ENCODE measurements around the gene TMEM163. TPM values are rescaled to one million over a fixed set of nuclear protein-coding genes. Genes with fewer than 3 reads are reported as not detected.

The TMEM163 gene
- polyA plus RNA-seq, 1 donor from 2014 or later: 3.5 TPM

- H4K20me1 ChIP-seq (ENCODE audit: insufficient read depth): no peaks in the 10 kb centered on the region
- no peak overlapping the region for H3K4me3 ChIP-seq (ENCODE audit: low read length)
- H3K79me2 ChIP-seq (replicated peaks; ENCODE audit: insufficient read depth, low read length): no peaks in the 10 kb centered on the region
- no peaks in the 10 kb centered on the region for H3F3A ChIP-seq (ENCODE audit: insufficient read depth, low read length, poor library complexity, severe bottlenecking)
- no peak overlapping the region for H3K27ac ChIP-seq (ENCODE audit: low read length)
- TF ChIP-seq POLR2AphosphoS5 (IDR thresholded peaks at IDR 0.05) (no peak), SMC3 (conservative IDR thresholded peaks at IDR 0.05; ENCODE audit: poor library complexity) (no peak), REST (IDR thresholded peaks at IDR 0.05; ENCODE audit: borderline replicate concordance) (no peak), MXI1 (conservative IDR thresholded peaks at IDR 0.05; ENCODE audit: poor library complexity, severe bottlenecking) (no peak), RAD21 (conservative IDR thresholded peaks at IDR 0.05) (no peak), TAF1 (IDR thresholded peaks at IDR 0.05; ENCODE audit: low read depth) (no peak), CTCF (IDR thresholded peaks at IDR 0.05; ENCODE audit: poor library complexity, severe bottlenecking) (no peak), EZH2 (IDR thresholded peaks at IDR 0.05; ENCODE audit: borderline replicate concordance, insufficient read depth, low read length, poor library complexity, severe bottlenecking) (no peak), EP300 (conservative IDR thresholded peaks at IDR 0.05; ENCODE audit: poor library complexity, severe bottlenecking) (no peak)
- no peak overlapping the region for H3K4me2 ChIP-seq (ENCODE audit: low read length)
- H3K9me2 ChIP-seq (ENCODE audit: insufficient read depth, low read length): no peaks in the 10 kb centered on the region
- H3K27me3 ChIP-seq (ENCODE audit: insufficient read depth, low read depth, low read length): no peaks in the 10 kb centered on the region
- H3K9me3 ChIP-seq (ENCODE audit: low read length): no peaks in the 10 kb centered on the region
- no peak overlapping the region for H3K9ac ChIP-seq (ENCODE audit: low read length)
- H2AFZ ChIP-seq (ENCODE audit: low read depth, low read length): no peak overlapping the region
- no peaks in the 10 kb centered on the region for H3K36me3 ChIP-seq (ENCODE audit: insufficient read depth, low read length)
Observed at GRCh38 chr2:134764164-134764563, 45.4 kb upstream of the TMEM163 start.

GRCh38 chr2:134763164-134763710, 44.4 kb upstream of the TMEM163 start:
- TF ChIP-seq TAF1 (IDR thresholded peaks at IDR 0.05; ENCODE audit: low read depth) (no peak), CTCF (IDR thresholded peaks at IDR 0.05; ENCODE audit: poor library complexity, severe bottlenecking) (no peak), RAD21 (conservative IDR thresholded peaks at IDR 0.05) (no peak)

More at GRCh38 chr2:134763164-134763710, 44.4 kb upstream of the TMEM163 start:
- Histone ChIP-seq H4K20me1 (ENCODE audit: insufficient read depth) (no peaks in the 10 kb centered on the region), H3K9me2 (ENCODE audit: insufficient read depth, low read length) (no peaks in the 10 kb centered on the region), H3K4me2 (ENCODE audit: low read length) (no peak overlapping the region), H3K79me2 (replicated peaks; ENCODE audit: insufficient read depth, low read length) (no peaks in the 10 kb centered on the region), H3K27me3 (ENCODE audit: insufficient read depth, low read depth, low read length) (no peaks in the 10 kb centered on the region), H3K9ac (ENCODE audit: low read length) (no peak overlapping the region), H3K4me3 (ENCODE audit: low read length) (no peak overlapping the region), H3F3A (ENCODE audit: insufficient read depth, low read length, poor library complexity, severe bottlenecking) (no peaks in the 10 kb centered on the region), H3K9me3 (ENCODE audit: low read length) (no peaks in the 10 kb centered on the region), H3K27ac (ENCODE audit: low read length) (no peak overlapping the region), H3K36me3 (ENCODE audit: insufficient read depth, low read length) (no peaks in the 10 kb centered on the region), H2AFZ (ENCODE audit: low read depth, low read length) (no peak overlapping the region)
